HepG2 (cell line): ENCODE results near the gene RSAD1.

ENCODE experiments used
- ARNTL ChIP-seq: sonication (generic); formaldehyde crosslinking; IDR thresholded peaks from 2 replicates; pipeline ENCODE4 v1.4.0; 2020; ENCODE audit warnings: mild to moderate bottlenecking, missing genetic modification reagents
- BRCA1 ChIP-seq: sonication (generic); formaldehyde crosslinking; IDR thresholded peaks from 2 replicates; pipeline ENCODE4 v1.4.0; 2020; ENCODE audit warnings: missing genetic modification reagents
- CTCF ChIP-seq: sonication (generic); formaldehyde crosslinking; IDR thresholded peaks from 2 replicates; pipeline ENCODE4 v1.5.0; 2020; ENCODE audit warnings: mild to moderate bottlenecking, missing genetic modification reagents, moderate library complexity
- MAFK ChIP-seq, 2 experiments: IDR thresholded peaks in 1 of 2; conservative IDR thresholded peaks in 1 of 2; 2 replicates each; pipeline ENCODE4 v1.6.1; 2011; ENCODE audit warnings: improper control_type of control experiment in 2 of 2, low read length in 2 of 2
- MXI1 ChIP-seq: IDR thresholded peaks from 3 replicates; pipeline ENCODE4 v1.6.1; 2012; ENCODE audit warnings: low read depth, low read length, inconsistent platforms, borderline replicate concordance
- NFYB ChIP-seq: sonication (generic); formaldehyde crosslinking; IDR thresholded peaks from 2 replicates; pipeline ENCODE4 v1.4.0; 2020; ENCODE audit warnings: missing genetic modification reagents
- POLR2A ChIP-seq, 2 experiments: IDR thresholded peaks; 2 replicates each; pipeline ENCODE4 v1.6.1; 2011; ENCODE audit warnings: low read depth in 2 of 2, low read length in 2 of 2, mild to moderate bottlenecking in 1 of 2, moderate library complexity in 1 of 2; ENCODE audit not compliant: insufficient read depth in 1 of 2
- SIN3A ChIP-seq: IDR thresholded peaks from 2 replicates; pipeline ENCODE4 v1.6.1; 2011; ENCODE audit warnings: low read depth, mild to moderate bottlenecking, control low read depth, low read length, borderline replicate concordance
- TAF1 ChIP-seq: sonication (generic); formaldehyde crosslinking; IDR thresholded peaks from 2 replicates; pipeline ENCODE4 v1.4.0; 2020; ENCODE audit warnings: missing genetic modification reagents
- ZBTB20 ChIP-seq: sonication (generic); formaldehyde crosslinking; IDR thresholded peaks from 2 replicates; pipeline ENCODE4 v1.8.1; 2023; ENCODE audit warnings: missing genetic modification reagents, low read depth, mild to moderate bottlenecking, borderline replicate concordance
- ZBTB49 ChIP-seq: sonication (generic); formaldehyde crosslinking; IDR thresholded peaks from 2 replicates; pipeline ENCODE4 v1.4.0; 2020; ENCODE audit warnings: missing genetic modification reagents, borderline replicate concordance
- ZNF660 ChIP-seq: sonication (generic); formaldehyde crosslinking; IDR thresholded peaks from 2 replicates; pipeline ENCODE4 v1.5.1; 2020; ENCODE audit warnings: mild to moderate bottlenecking, low read depth, missing genetic modification reagents, borderline replicate concordance
- ZNF780A ChIP-seq: sonication (generic); formaldehyde crosslinking; IDR thresholded peaks from 2 replicates; pipeline ENCODE4 v1.8.0; 2022; ENCODE audit warnings: mild to moderate bottlenecking, missing genetic modification reagents, moderate library complexity
- ZZZ3 ChIP-seq: sonication (generic); formaldehyde crosslinking; IDR thresholded peaks from 2 replicates; pipeline ENCODE4 v1.4.0; 2020; ENCODE audit warnings: missing genetic modification reagents, mild to moderate bottlenecking, borderline replicate concordance

- no peak for TF ChIP-seq POLR2A (IDR thresholded peaks at IDR 0.05; ENCODE audit: insufficient read depth in 1 of 2, low read depth in 2 of 2, low read length in 2 of 2)
- no peak for TF ChIP-seq TAF1 (CRISPR knock-in tag)
- TF ChIP-seq MAFK (conservative IDR thresholded peaks at IDR 0.05 in 1 of 2, IDR thresholded peaks at IDR 0.05 in 1 of 2; ENCODE audit: low read length in 2 of 2) = no peak
- no peak for TF ChIP-seq ZNF780A (CRISPR knock-in tag)
- TF ChIP-seq SIN3A = no peak
- no peak for TF ChIP-seq ZBTB49 (CRISPR knock-in tag)
- no peak for TF ChIP-seq ARNTL
- TF ChIP-seq CTCF (CRISPR knock-in tag) = no peak
- no peak for TF ChIP-seq ZBTB20 (CRISPR knock-in tag)
- TF ChIP-seq BRCA1 (CRISPR knock-in tag) = no peak
- TF ChIP-seq MXI1 = no peak
- no peak for TF ChIP-seq NFYB (CRISPR knock-in tag)
- TF ChIP-seq ZZZ3 (CRISPR knock-in tag) = no peak
- TF ChIP-seq ZNF660 (CRISPR knock-in tag) = no peak
Measured at GRCh38 chr17:50529849-50530248, 51.2 kb downstream of the RSAD1 start.
